HepG2 (cell line): ENCODE measurements around the gene LRATD1. TPM values are rescaled to one million over a fixed set of nuclear protein-coding genes. Genes with fewer than 3 reads are reported as not detected.

ENCODE experiments used
- ATAC-seq: fragments of 200-7000 bp; cut with Tn5 transposase; 3 replicates; pipeline ENCODE4 v1.9.1; 2020; ENCODE audit warnings: mild to moderate bottlenecking, moderate library complexity
- BruUV-seq: library from RNA; stranded (reverse); fragments of 400-500 nt; replicated peaks from 2 replicates; lab custom pipeline; 2021; lab: Mats Ljungman, UMichigan
- CTCF ChIA-PET: fragments of 300-600 bp; formaldehyde crosslinking; extraction: SDS; loops from one replicate; lab custom pipeline; 2021; ENCODE audit warnings: low total read pairs, inconsistent platforms, low intra/inter-chr PET ratio; lab: Yijun Ruan, JAX
- POLR2A ChIA-PET: fragments of 350-600 bp; sonication (Branson Sonifier 250); formaldehyde crosslinking; loops from one replicate; lab custom pipeline; 2020; ENCODE audit warnings: antibody characterized with exemption, inconsistent platforms; lab: Yijun Ruan, JAX
- DNase-seq: peaks from one replicate; pipeline ENCODE4 v3.0.0-alpha.2; 2015; ENCODE audit warnings: low spot score
- FAIRE-seq: peaks from 3 replicates; lab custom pipeline; 2011; peaks lifted over from hg19 to GRCh38; lab: Jason Lieb, UNC
- H2AFZ ChIP-seq: one replicate; pipeline ENCODE4 v1.6.1; 2011; ENCODE audit warnings: low read length, inconsistent platforms
- H3K27ac ChIP-seq: fragments of 300-600 bp; 3 replicates; pipeline ENCODE4 v1.8.0; 2011; ENCODE audit warnings: mixed run types, mild to moderate bottlenecking, mixed read lengths, low read length, inconsistent platforms; ENCODE audit not compliant: insufficient read depth; ENCODE audit errors: extremely low read length
- H3K27me3 ChIP-seq, 2 experiments: fragments of 200-600 bp in 1 of 2; 2 replicates in 1 of 2; 3 replicates in 1 of 2; pipeline versions ENCODE4 v1.6.0 to v1.8.0; 2011; ENCODE audit warnings: low read length in 2 of 2, mild to moderate bottlenecking in 2 of 2, moderate library complexity in 2 of 2, inconsistent platforms in 1 of 2; ENCODE audit not compliant: insufficient read depth in 2 of 2, control insufficient read depth in 1 of 2
- H3K36me3 ChIP-seq, 2 experiments: fragments of 200-600 bp in 1 of 2; replicated peaks in 1 of 2; 2 replicates in 1 of 2; 3 replicates in 1 of 2; pipeline versions ENCODE4 v1.5.1 to v1.8.0; 2011; ENCODE audit warnings: low read length in 2 of 2, inconsistent platforms in 1 of 2; ENCODE audit not compliant: insufficient read depth in 2 of 2, control insufficient read depth in 1 of 2
- H3K4me1 ChIP-seq: 2 replicates; pipeline ENCODE4 v1.5.1; 2012; ENCODE audit warnings: low read length, inconsistent platforms; ENCODE audit not compliant: insufficient read depth
- H3K4me2 ChIP-seq: 2 replicates; pipeline ENCODE4 v1.6.0; 2011; ENCODE audit warnings: low read depth, low read length, inconsistent platforms
- H3K4me3 ChIP-seq, 3 experiments: fragments of 200-600 bp in 1 of 3; sonication (generic), shearing (Covaris generic) in 1 of 3; replicated peaks in 1 of 3; 2 replicates each; pipeline ENCODE4 v1.5.1; 2011 to 2016; ENCODE audit warnings: low read length in 3 of 3, inconsistent platforms in 2 of 3, low read depth in 2 of 3, mild to moderate bottlenecking in 2 of 3, control low read depth in 1 of 3, mixed read lengths in 1 of 3; ENCODE audit not compliant: insufficient read depth in 1 of 3
- H3K79me2 ChIP-seq: one replicate; pipeline ENCODE4 v1.6.1; 2011; ENCODE audit warnings: low read length, inconsistent platforms; ENCODE audit not compliant: insufficient read depth
- H3K9ac ChIP-seq: 2 replicates; pipeline ENCODE4 v1.6.0; 2011; ENCODE audit warnings: mild to moderate bottlenecking, low read depth, low read length, inconsistent platforms; ENCODE audit not compliant: insufficient read depth
- H3K9me3 ChIP-seq: 2 replicates; pipeline ENCODE4 v1.5.1; 2012; ENCODE audit warnings: mild to moderate bottlenecking, low read length
- H4K20me1 ChIP-seq: 2 replicates; pipeline ENCODE4 v1.6.0; 2011; ENCODE audit warnings: inconsistent platforms, mild to moderate bottlenecking, low read length, moderate library complexity; ENCODE audit not compliant: insufficient read depth
- HNRNPH1 ChIP-seq: fragments of 200-400 bp; formaldehyde crosslinking; optimal IDR thresholded peaks from 2 replicates; pipeline ENCODE3; 2017; ENCODE audit warnings: mild to moderate bottlenecking, low read depth, low read length
- KMT2A ChIP-seq: sonication (generic); formaldehyde crosslinking; IDR thresholded peaks from 2 replicates; pipeline ENCODE4 v1.4.0; 2020; ENCODE audit warnings: missing genetic modification reagents
- NCOA5 ChIP-seq: sonication (generic); formaldehyde crosslinking; IDR thresholded peaks from 2 replicates; pipeline ENCODE4 v1.4.0; 2020; ENCODE audit warnings: missing genetic modification reagents
- ZNF44 ChIP-seq: sonication (generic); formaldehyde crosslinking; IDR thresholded peaks from 2 replicates; pipeline ENCODE4 v1.5.1; 2020; ENCODE audit warnings: mild to moderate bottlenecking, missing genetic modification reagents
- ZNF605 ChIP-seq: sonication (generic); formaldehyde crosslinking; IDR thresholded peaks from 2 replicates; pipeline ENCODE4 v1.8.0; 2022; ENCODE audit warnings: mild to moderate bottlenecking, missing genetic modification reagents
- ZNF639 ChIP-seq: conservative IDR thresholded peaks from 2 replicates; pipeline ENCODE4 v1.6.1; 2018; ENCODE audit warnings: missing genetic modification reagents
- ZNF691 ChIP-seq: sonication (generic); formaldehyde crosslinking; IDR thresholded peaks from 2 replicates; pipeline ENCODE4 v1.4.0; 2020; ENCODE audit warnings: missing genetic modification reagents, low read depth, mild to moderate bottlenecking, borderline replicate concordance
- ZNF83 ChIP-seq: sonication (generic); formaldehyde crosslinking; IDR thresholded peaks from 2 replicates; pipeline ENCODE4 v1.4.0; 2020; ENCODE audit warnings: missing genetic modification reagents, mild to moderate bottlenecking, borderline replicate concordance
- in situ Hi-C: cut with HindIII; loops from 2 replicates; pipeline ENCODE4 v1.10.0; 2017; ENCODE audit warnings: low pct_unique_long_range_greater_than_20kb; ENCODE audit not compliant: extremely low pct_ligation_motif_present
- intact Hi-C: fragments of 100-400 bp; cut with micrococcal nuclease; formaldehyde crosslinking; loops from one replicate; pipeline ENCODE4 v1.10.0; 2022; ENCODE audit not compliant: unreplicated experiment
- polyA plus RNA-seq, 8 experiments: library from polyadenylated mRNA; depleted of rRNA in 3 of 8; stranded (reverse) in 7 of 8; unstranded in 1 of 8; fragments of >200 nt; fragmentation: Illumina TruSeq in 4 of 8; extraction: Trizol in 4 of 8; gene quantifications; 2 replicates each; pipeline versions ENCODE4 v1.2.1 to v1.2.3, GENCODE V29; 2011 to 2016; ENCODE audit warnings: low read depth in 4 of 8, missing spikeins in 1 of 8, mixed read lengths in 1 of 8; ENCODE audit not compliant: insufficient read depth in 1 of 8
- total RNA-seq, 5 experiments: library from RNA; depleted of rRNA; stranded (reverse); fragments of >200 nt; fragmentation: Illumina TruSeq; extraction: Trizol; gene quantifications; 2 replicates each; pipeline ENCODE4 v1.2.3, GENCODE V29; 2016; ENCODE audit warnings: low read depth in 1 of 5

Gene LRATD1
- total and polyA plus RNA-seq, 2 of the 13 experiments (the other 11 are each of a cell fraction or from before 2014, with no cell fraction given): 0.07 TPM; not detected in 1

- no peak for TF ChIP-seq ZNF605 (CRISPR knock-in tag)
- TF ChIP-seq ZNF44: no peak
- TF ChIP-seq ZNF639 (CRISPR knock-in tag): no peak
- no peak for TF ChIP-seq KMT2A (CRISPR knock-in tag)
- no peak for TF ChIP-seq ZNF691 (CRISPR knock-in tag)
Measured at GRCh38 chr2:14614017-14614416, 18.5 kb upstream of the LRATD1 start (continued).

GRCh38 chr2:14615121-14615520, 17.4 kb upstream of the LRATD1 start:
- DNase-seq (no peak), ATAC-seq (no peak), FAIRE-seq (no peak)
- Histone ChIP-seq H3K4me1 (no peaks in the 10 kb centered on the region), H3K9ac (no peak overlapping the region), H3K9me3 (no peaks in the 10 kb centered on the region), H3K4me3 (no peak overlapping the region), H2AFZ (no peak overlapping the region), H3K79me2 (no peaks in the 10 kb centered on the region), H3K36me3 (no peaks in the 10 kb centered on the region), H4K20me1 (no peaks in the 10 kb centered on the region), H3K27me3 (no peaks in the 10 kb centered on the region; a peak in 1 of 5 replicates), H3K4me2 (no peak overlapping the region), H3K27ac (no peak overlapping the region)
- ChIA-PET POLR2A (no interaction called here), CTCF (no interaction called here)
- BruUV-seq: no TSS peak
- intact Hi-C loops (no loop called here), in situ Hi-C loops (no loop called here)
- TF ChIP-seq ZNF83 (CRISPR knock-in tag) (no peak), NCOA5 (CRISPR knock-in tag) (no peak), HNRNPH1 (no peak)
